GM12892 (cell line): Measurements from ENCODE around the gene PRKCG.
"Not testable (repeated sequence)": the region's sequence is repeated elsewhere in the genome, so short reads cannot be mapped to it uniquely, and the experiment has no call there.

ENCODE experiments used
- DNase-seq: peaks from one replicate; pipeline ENCODE4 v3.0.0; 2011; ENCODE audit not compliant: insufficient read length
- FAIRE-seq: peaks from 2 replicates; lab custom pipeline; 2011; peaks lifted over from hg19 to GRCh38; lab: Jason Lieb, UNC
- POLR2A ChIP-seq: IDR thresholded peaks from 2 replicates; pipeline ENCODE4 v1.6.1; 2011; ENCODE audit warnings: low read depth, low read length, control low read depth
- POLR2AphosphoS5 ChIP-seq: IDR thresholded peaks from 2 replicates; pipeline ENCODE4 v1.6.1; 2011; ENCODE audit warnings: low read depth, low read length, control low read depth
- TAF1 ChIP-seq: IDR thresholded peaks from 2 replicates; pipeline ENCODE4 v1.6.1; 2011; ENCODE audit warnings: low read depth, mild to moderate bottlenecking, control low read depth, low read length, borderline replicate concordance

Gene PRKCG

DNA sequence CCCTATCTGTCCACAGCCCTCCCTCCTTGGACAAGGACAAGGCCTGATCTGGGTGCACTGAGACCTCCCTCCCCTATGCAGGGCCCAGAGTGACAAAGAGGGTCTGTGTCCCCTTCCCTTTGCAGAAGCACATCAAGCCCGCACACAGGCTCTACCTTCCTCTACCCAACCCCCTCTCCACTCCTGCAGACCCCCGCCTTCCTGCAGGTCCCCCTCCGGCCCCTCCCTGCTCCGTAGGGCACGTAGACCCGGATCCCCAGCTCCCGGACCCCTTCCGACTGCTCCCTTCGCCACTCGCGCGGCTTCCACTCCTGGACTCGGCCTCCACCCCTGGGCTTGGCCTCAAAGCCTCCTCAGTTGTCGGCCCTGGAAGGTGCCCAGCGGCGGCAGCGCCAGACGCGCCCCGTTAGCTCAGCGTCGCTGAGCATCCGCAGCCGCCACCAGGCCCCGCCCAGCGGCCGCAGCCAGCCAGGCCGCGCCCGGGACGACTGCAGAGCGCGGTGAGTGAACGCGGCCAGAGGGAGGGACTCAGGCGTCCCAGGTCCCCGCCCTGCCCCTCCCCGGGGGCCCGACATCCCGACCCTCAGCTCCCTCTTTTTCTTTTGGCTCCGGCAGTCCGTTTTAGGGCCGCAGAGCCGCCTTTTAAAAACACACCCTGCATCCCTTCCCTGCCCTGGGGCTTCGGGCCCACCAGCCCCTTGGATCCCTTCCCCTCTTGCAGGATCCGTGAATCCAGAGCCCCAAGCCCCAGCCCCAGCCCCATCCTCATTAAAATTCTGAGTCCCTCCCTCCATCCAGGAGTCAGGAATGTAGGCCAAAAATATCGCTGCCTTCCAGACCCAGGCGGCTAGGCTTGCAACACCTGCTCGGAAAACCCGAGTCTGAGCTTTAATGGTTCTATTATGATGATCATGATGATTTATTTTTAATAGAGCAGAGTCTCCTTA, 15.8 kb upstream of the PRKCG start:
- no peak for FAIRE-seq
- peak; percentile 58 for DNase-seq
- TF ChIP-seq POLR2A (no peak), POLR2AphosphoS5 (no peak), TAF1 (no peak)

GRCh38 chr19:53866865-53867224, 15.2 kb upstream of the PRKCG start:
- FAIRE-seq (no peak), DNase-seq (no peak)
- no peak for TF ChIP-seq TAF1
- TF ChIP-seq POLR2A = no peak
- no peak for TF ChIP-seq POLR2AphosphoS5

DNA sequence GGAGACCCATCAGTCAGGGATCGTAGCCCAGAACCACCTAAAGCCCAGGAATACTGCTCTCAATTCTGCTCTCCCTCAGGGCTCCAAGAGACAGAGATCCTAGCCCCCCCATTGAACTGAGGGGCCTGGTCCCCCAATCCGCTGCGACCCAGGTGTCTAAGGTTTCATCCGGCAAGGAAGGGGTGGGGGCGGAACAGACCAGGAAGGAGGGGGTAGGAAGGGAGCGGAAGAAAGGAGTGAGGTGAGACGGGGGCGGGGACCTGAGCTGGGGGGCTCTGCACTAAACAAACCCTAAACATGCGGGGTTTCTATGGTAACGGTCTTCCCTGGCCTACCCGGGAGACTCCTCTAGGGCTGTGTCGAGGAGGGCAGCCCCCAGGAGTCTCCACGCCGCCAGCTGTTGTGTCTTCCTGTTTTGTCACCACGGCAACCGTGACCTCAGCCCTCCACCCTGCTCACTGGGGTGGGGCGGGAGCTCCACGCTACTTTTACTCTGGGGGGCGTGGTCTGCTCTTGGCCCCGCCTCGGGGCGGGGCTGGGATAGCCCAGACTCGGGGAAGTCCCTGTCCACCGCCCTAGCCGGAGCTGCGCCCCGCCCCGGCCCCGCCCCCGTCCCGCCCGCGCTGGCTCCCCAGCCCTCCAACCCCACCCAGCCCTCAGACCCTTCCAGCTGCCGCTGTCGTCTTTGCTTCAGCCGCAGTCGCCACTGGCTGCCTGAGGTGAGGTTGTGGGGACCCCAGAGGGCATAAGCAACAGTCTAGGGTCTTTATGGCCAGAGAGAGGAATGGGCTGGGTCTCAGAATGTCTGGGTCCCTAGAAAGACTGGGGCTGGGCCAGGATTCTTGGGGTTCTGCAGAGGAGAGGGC, 14.5 kb upstream of the PRKCG start, which contains the start of gene MYADM:
MYADM (plus strand) TSS at position 659 of the 866 bp plus-strand sequence. CDS start 5,647 bp downstream, outside the sequence.
- FAIRE-seq (no peak), DNase-seq (peak; percentile 77)
- TF ChIP-seq TAF1 = no peak
- no peak for TF ChIP-seq POLR2AphosphoS5
- TF ChIP-seq POLR2A = no peak

- DNase-seq = no peak
- TF ChIP-seq POLR2AphosphoS5 (no peak), TAF1 (no peak), POLR2A (no peak)
- FAIRE-seq = no peak
Measured at GRCh38 chr19:53868091-53868891, 13.7 kb upstream of the PRKCG start.

GRCh38 chr19:53868892-53869804, 12.8 kb upstream of the PRKCG start:
- TF ChIP-seq TAF1 = no peak
- no peak for TF ChIP-seq POLR2AphosphoS5
- TF ChIP-seq POLR2A = no peak
- no peak for FAIRE-seq
- peak; percentile 67 for DNase-seq

GRCh38 chr19:53869805-53870484, 12.1 kb upstream of the PRKCG start:
- not testable (repeated sequence) for DNase-seq, FAIRE-seq

- FAIRE-seq (no peak), DNase-seq (no peak)
- TF ChIP-seq TAF1 = no peak
- no peak for TF ChIP-seq POLR2AphosphoS5
- no peak for TF ChIP-seq POLR2A
Measured at GRCh38 chr19:53870485-53870844, 11.5 kb upstream of the PRKCG start.

DNA sequence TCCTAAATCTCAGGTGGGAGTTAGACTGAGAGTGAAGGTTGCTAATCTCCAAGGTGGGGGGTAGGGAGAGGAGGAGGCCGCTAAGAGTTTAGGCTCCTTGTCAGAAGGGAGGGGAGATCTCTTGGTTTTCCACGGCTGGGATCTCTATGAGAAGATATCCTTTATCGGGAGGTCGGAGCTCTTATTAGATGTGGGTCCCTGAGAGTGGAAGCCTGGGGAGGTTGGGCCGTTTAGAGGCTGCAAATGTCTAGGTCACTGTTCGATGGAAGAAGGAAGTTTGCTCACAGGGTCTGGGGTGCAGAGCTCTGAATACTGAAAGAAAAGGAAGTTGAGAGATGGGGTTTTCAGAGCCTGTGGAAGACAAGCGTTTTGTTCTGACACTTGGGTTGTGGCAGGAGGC, 10.5 kb upstream of the PRKCG start:
- FAIRE-seq = no peak
- no peak for DNase-seq
- TF ChIP-seq POLR2A (no peak), POLR2AphosphoS5 (no peak), TAF1 (no peak)

GRCh38 chr19:53872762-53873161, 9.2 kb upstream of the PRKCG start:
- FAIRE-seq (no peak), DNase-seq (no peak)
- no peak for TF ChIP-seq POLR2AphosphoS5
- no peak for TF ChIP-seq POLR2A
- no peak for TF ChIP-seq TAF1
